Upper lobe of left lung (tissue), 6 donors: ENCODE data around the gene PVALEF. TPM values are rescaled to one million over a fixed set of nuclear protein-coding genes. Genes with fewer than 3 reads are reported as not detected.

Source experiments
- ATAC-seq, 2 donors: fragments of 200-7000 bp; cut with Tn5 transposase; one replicate each; pipeline ENCODE4 v1.9.1; 2022; ENCODE audit warnings: mild to moderate bottlenecking in 2 of 2, moderate library complexity in 2 of 2; ENCODE audit not compliant: low FRiP score in 2 of 2
- DNase-seq, 2 donors: peaks; one replicate each; pipeline ENCODE4 v3.0.0-alpha.2; 2019 to 2020
- H3K27ac ChIP-seq, 4 donors: fragments of 200-600 bp; sonication (generic); one replicate each; pipeline ENCODE4 v1.5.1; 2016 to 2019
- H3K27me3 ChIP-seq, 4 donors: fragments of 200-600 bp; sonication (generic); one replicate each; pipeline ENCODE4 v1.5.1; 2017 to 2019
- H3K36me3 ChIP-seq, 4 donors: fragments of 200-600 bp; sonication (generic); one replicate each; pipeline ENCODE4 v1.5.1; 2016 to 2019
- H3K4me1 ChIP-seq, 4 donors: fragments of 200-600 bp; sonication (generic); one replicate each; pipeline ENCODE4 v1.5.1; 2018 to 2019
- H3K4me3 ChIP-seq, 4 donors: fragments of 200-600 bp; sonication (generic); one replicate each; pipeline ENCODE4 v1.5.1; 2017 to 2019; ENCODE audit warnings: mild to moderate bottlenecking in 2 of 4, moderate library complexity in 1 of 4
- H3K9me3 ChIP-seq, 4 donors: fragments of 200-600 bp; sonication (generic); one replicate each; pipeline ENCODE4 v1.5.1; 2018 to 2019
- CTCF ChIP-seq, 6 experiments: fragments of 450-650 bp in 4 of 6; fragments of 200-600 bp in 2 of 6; sonication (generic) in 2 of 6; IDR thresholded peaks; one replicate each; pipeline ENCODE4 v1.5.1; 2016 to 2019; ENCODE audit warnings: antibody characterized with exemption in 6 of 6
- EP300 ChIP-seq, 4 donors: sonication (generic); formaldehyde crosslinking; IDR thresholded peaks; one replicate each; pipeline ENCODE4 v1.5.1; 2017; ENCODE audit warnings: antibody characterized with exemption in 4 of 4, control low read depth in 2 of 4
- POLR2A ChIP-seq, 4 donors: fragments of 450-650 bp; IDR thresholded peaks; one replicate each; pipeline ENCODE4 v1.5.1; 2016 to 2017; ENCODE audit warnings: antibody characterized with exemption in 4 of 4, mild to moderate bottlenecking in 2 of 4
- POLR2AphosphoS5 ChIP-seq, 2 donors: sonication (generic); formaldehyde crosslinking; IDR thresholded peaks; one replicate each; pipeline ENCODE4 v1.5.1; 2017; ENCODE audit warnings: antibody characterized with exemption in 2 of 2
- WGBS, 2 donors: methylation state at CpG; one replicate each; pipeline ENCODE4 v1.1.5; 2017 to 2018; 5-methylcytosine and 5-hydroxymethylcytosine counted together
- total RNA-seq, 6 donors: library from RNA; depleted of rRNA in 4 of 6; stranded (reverse); fragments of >200 nt in 4 of 6; gene quantifications; one replicate each; pipeline versions ENCODE4 v1.1.0 to v1.2.1, GENCODE V29; 2016 to 2021
- donor health status: DM: no; HTN: no; CAD: no; lungs with moderate emphysema.
- donor health status: DM: no; HTN: yes; CAD: no; lungs with severe emphysema.

The PVALEF gene
- total RNA-seq, 6 donors from 2014 or later = not detected

DNA sequence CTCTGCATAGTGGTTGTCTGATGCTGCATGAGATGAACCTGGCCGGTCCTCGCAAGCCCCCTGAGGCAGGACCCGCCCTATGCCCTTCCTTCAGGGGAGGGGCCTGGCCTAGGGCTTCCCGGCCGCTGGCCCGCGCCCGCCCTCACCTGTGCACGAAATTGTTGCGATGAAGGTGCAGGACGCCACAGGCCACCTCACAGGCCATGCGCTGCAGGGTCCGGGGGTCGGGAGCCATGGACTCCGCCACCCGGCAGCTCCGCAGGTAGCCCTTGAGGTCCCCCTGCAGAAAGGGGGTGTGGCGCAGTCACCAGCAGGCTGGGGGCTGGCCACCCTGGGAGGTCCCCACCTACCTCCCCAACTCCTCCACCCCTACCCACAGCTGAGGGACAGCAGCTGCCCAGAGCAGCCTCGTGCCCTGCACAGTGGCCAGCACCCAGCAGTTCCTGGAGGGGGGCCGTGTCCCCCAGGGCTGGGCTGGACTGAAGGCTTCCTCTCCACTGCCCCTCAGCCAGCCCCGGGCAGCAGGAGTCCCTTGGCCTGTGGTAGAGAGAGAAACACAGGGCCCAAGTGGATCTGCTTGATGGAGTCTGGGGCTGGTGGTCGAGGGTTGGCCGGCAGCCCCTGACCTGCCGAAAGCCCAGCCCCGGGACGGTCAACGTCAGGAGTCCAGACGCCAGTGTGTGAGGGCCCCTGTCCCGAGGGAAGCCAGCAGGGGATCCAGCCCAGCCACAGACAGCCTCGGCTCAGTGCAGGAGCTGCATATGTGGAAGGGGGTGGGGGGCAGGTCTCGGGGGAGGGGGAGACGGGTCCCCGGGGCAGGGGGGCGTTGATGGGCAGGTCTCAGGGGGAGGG, 38.8 kb upstream of the PVALEF start:
- peaks cover 0 to 60% (median 13%) of the 10 kb centered on the region in 4 donors for H3K36me3 ChIP-seq
- no peaks in the 10 kb centered on the region for H3K27me3 ChIP-seq
- DNase-seq = peak in 1 of 2 donors; percentile 82
- no peak overlapping the region for H3K27ac ChIP-seq
- H3K9me3 ChIP-seq = no peaks in the 10 kb centered on the region
- no peak for ATAC-seq
- WGBS, 2 donors = 80 to 96% methylated on average over 9 to 16 of the region's 34 CpGs
- H3K4me3 ChIP-seq = no peak overlapping the region
- peaks cover 0 to 13% (median 7%) of the 10 kb centered on the region in 4 donors for H3K4me1 ChIP-seq
- TF ChIP-seq POLR2A (IDR thresholded peaks at IDR 0.05) (no peak), CTCF (IDR thresholded peaks at IDR 0.05) (no peak), EP300 (IDR thresholded peaks at IDR 0.05) (no peak), POLR2AphosphoS5 (IDR thresholded peaks at IDR 0.05) (no peak)

GRCh38 chr17:81127133-81127455, 38.2 kb upstream of the PVALEF start:
- H3K4me1 ChIP-seq = peaks cover 0 to 13% (median 7%) of the 10 kb centered on the region in 4 donors
- no peaks in the 10 kb centered on the region for H3K9me3 ChIP-seq
- no peak overlapping the region for H3K27ac ChIP-seq
- no peak overlapping the region for H3K4me3 ChIP-seq
- H3K27me3 ChIP-seq = no peaks in the 10 kb centered on the region
- ATAC-seq = no peak
- DNase-seq = peak in 1 of 2 donors; percentile 53
- peaks cover 0 to 55% (median 11%) of the 10 kb centered on the region in 4 donors for H3K36me3 ChIP-seq
- TF ChIP-seq POLR2AphosphoS5 (IDR thresholded peaks at IDR 0.05) (no peak), EP300 (IDR thresholded peaks at IDR 0.05) (no peak), POLR2A (IDR thresholded peaks at IDR 0.05) (no peak), CTCF (IDR thresholded peaks at IDR 0.05) (no peak)
- no CpG with 5 or more reads among the region's 5 CpGs for WGBS, 2 donors

- Histone ChIP-seq H3K4me1 (peaks cover 0 to 13% (median 7%) of the 10 kb centered on the region in 4 donors), H3K4me3 (no peak overlapping the region), H3K27me3 (no peaks in the 10 kb centered on the region), H3K36me3 (peaks cover 0 to 49% (median 10%) of the 10 kb centered on the region in 4 donors), H3K9me3 (no peaks in the 10 kb centered on the region), H3K27ac (no peak overlapping the region)
- TF ChIP-seq CTCF (IDR thresholded peaks at IDR 0.05) (no peak), EP300 (IDR thresholded peaks at IDR 0.05) (no peak), POLR2A (IDR thresholded peaks at IDR 0.05) (no peak), POLR2AphosphoS5 (IDR thresholded peaks at IDR 0.05) (no peak)
- DNase-seq = peak in 1 of 2 donors; percentile 76
- 90 to 93% methylated on average over 15 to 24 of the region's 25 CpGs for WGBS, 2 donors
- no peak for ATAC-seq
Measured at GRCh38 chr17:81127526-81128177, 37.7 kb upstream of the PVALEF start.

DNA sequence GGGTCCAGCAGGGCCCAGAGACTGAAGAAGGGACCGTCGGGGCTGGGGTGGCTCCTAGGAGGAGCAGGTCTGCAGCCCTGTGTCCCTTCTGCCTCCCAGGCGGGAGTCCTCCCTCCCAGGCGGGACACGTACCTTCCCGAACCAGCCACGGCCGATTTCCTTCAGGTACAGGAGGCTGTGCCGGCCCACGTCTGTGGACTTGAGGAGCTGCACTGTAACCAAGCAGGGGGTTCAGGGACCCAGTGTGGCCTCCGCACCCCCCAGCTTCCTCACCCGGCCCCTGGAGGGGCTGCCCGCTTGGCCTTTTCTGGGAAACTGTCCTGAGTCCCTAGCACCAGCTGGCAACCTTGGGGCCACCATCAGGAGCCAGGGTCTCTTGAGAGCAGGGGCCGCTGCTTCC, 37.0 kb upstream of the PVALEF start:
- Histone ChIP-seq H3K4me3 (no peak overlapping the region), H3K4me1 (peaks cover 0 to 19% (median 10%) of the 10 kb centered on the region in 4 donors), H3K36me3 (peaks cover 0 to 44% (median 8%) of the 10 kb centered on the region in 4 donors), H3K27me3 (no peaks in the 10 kb centered on the region), H3K27ac (no peak overlapping the region), H3K9me3 (no peaks in the 10 kb centered on the region)
- ATAC-seq = no peak
- peak in 1 of 2 donors; percentile 46 for DNase-seq
- TF ChIP-seq POLR2A (IDR thresholded peaks at IDR 0.05) (no peak), EP300 (IDR thresholded peaks at IDR 0.05) (no peak), CTCF (IDR thresholded peaks at IDR 0.05) (no peak), POLR2AphosphoS5 (IDR thresholded peaks at IDR 0.05) (no peak)
- WGBS, 2 donors = 87 to 100% methylated on average over 3 to 13 of the region's 14 CpGs
